Activated T-cell treated with anti-CD3 and anti-CD28 coated beads for 4 hours (primary cell): Measurements from ENCODE around the gene MPDU1.

Experiments used
- DNase-seq: peaks from one replicate; pipeline ENCODE4 v3.0.0-alpha.2; 2020

MPDU1 gene

GRCh38 chr17:7561028-7561575 lies 22.6 kb upstream of the MPDU1 start:
- peak; percentile 77 for DNase-seq

- peak; percentile 86 for DNase-seq
Measured at GRCh38 chr17:7561589-7562207, 22.0 kb upstream of the MPDU1 start, which contains the start of gene SENP3. SENP3 (plus strand) TSS chr17:7561919; CDS start chr17:7563077, 1,158 bp downstream.

GRCh38 chr17:7562208-7562605 lies 21.4 kb upstream of the MPDU1 start:
- no peak for DNase-seq

DNA sequence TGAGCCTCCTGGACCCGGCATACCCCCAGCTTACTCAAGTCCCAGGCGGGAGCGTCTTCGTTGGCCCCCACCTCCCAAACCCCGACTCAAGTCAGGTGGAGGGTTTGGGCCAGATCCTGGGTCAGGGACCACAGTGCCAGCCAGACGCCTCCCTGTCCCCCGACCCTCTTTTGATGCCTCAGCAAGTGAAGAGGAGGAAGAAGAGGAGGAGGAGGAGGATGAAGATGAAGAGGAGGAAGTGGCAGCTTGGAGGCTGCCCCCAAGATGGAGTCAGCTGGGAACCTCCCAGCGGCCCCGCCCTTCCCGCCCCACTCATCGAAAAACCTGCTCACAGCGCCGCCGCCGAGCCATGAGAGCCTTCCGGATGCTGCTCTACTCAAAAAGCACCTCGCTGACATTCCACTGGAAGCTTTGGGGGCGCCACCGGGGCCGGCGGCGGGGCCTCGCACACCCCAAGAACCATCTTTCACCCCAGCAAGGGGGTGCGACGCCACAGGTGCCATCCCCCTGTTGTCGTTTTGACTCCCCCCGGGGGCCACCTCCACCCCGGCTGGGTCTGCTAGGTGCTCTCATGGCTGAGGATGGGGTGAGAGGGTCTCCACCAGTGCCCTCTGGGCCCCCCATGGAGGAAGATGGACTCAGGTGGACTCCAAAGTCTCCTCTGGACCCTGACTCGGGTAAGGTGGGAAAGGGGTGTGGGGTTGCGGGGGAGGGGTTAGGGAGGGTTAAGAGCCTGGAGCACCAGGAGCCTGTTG lies 20.4 kb upstream of the MPDU1 start:
- DNase-seq: no peak

- no peak for DNase-seq
Measured at GRCh38 chr17:7569571-7569970, 14.1 kb upstream of the MPDU1 start.

- DNase-seq: no peak
Measured at GRCh38 chr17:7570351-7570750, 13.3 kb upstream of the MPDU1 start.

GRCh38 chr17:7572338-7572587 lies 11.4 kb upstream of the MPDU1 start:
- DNase-seq: no peak

DNA sequence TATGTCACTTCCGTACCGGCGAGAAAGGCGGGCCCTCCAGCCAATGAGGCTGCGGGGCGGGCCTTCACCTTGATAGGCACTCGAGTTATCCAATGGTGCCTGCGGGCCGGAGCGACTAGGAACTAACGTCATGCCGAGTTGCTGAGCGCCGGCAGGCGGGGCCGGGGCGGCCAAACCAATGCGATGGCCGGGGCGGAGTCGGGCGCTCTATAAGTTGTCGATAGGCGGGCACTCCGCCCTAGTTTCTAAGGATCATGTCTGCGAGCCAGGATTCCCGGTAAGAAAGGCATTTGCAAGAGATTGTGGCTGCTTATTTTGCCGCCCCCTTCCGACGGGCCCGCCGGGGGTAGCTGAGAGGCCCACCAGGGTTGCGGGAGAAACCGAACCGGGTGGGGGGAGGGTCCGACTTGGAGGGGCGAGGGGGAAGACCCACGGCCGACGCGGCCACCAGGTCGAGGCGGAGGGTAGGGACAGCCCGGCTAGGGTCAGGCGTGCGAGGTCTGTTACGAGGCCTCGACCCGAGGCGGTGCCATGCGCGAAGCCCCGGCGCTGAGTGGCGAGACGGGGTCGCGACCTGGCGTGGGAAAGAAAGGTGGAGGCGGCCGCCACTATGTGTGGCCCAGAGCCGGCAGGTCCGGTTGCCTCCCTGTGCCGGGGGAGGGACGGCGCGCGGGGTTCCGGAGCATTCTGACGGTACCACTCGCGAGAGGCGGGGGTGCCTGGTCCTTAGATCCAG lies 10.9 kb upstream of the MPDU1 start:
- DNase-seq: peak; percentile 99

GRCh38 chr17:7573324-7574080 lies 10.2 kb upstream of the MPDU1 start:
- peak; percentile 87 for DNase-seq

GRCh38 chr17:7574176-7574953 lies 9.3 kb upstream of the MPDU1 start:
- DNase-seq: no peak

- DNase-seq: no peak
Measured at GRCh38 chr17:7575481-7575883, 8.2 kb upstream of the MPDU1 start.

DNA sequence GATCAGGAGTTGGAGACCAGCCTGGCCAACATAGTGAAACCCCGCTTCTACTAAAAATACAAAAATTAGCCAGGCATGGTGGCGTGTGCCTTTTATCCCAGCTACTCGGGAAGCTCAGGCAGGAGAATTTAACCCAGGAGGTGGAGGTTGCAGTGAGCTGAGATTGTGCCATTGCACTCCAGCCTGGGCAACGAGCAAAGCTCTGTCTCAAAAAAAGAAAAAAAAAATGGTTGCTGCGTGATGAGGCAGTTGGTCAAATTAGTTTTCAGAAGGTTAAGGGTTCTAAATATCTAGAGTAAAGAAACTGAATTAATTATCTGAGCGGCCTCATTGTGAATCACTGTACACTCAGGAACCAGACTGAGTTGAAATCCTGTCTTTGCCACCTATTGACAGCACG lies 7.7 kb upstream of the MPDU1 start:
- DNase-seq: no peak

- no peak for DNase-seq
Measured at GRCh38 chr17:7576432-7576937, 7.2 kb upstream of the MPDU1 start.

GRCh38 chr17:7577327-7578199 lies 6.1 kb upstream of the MPDU1 start:
- no peak for DNase-seq

DNA sequence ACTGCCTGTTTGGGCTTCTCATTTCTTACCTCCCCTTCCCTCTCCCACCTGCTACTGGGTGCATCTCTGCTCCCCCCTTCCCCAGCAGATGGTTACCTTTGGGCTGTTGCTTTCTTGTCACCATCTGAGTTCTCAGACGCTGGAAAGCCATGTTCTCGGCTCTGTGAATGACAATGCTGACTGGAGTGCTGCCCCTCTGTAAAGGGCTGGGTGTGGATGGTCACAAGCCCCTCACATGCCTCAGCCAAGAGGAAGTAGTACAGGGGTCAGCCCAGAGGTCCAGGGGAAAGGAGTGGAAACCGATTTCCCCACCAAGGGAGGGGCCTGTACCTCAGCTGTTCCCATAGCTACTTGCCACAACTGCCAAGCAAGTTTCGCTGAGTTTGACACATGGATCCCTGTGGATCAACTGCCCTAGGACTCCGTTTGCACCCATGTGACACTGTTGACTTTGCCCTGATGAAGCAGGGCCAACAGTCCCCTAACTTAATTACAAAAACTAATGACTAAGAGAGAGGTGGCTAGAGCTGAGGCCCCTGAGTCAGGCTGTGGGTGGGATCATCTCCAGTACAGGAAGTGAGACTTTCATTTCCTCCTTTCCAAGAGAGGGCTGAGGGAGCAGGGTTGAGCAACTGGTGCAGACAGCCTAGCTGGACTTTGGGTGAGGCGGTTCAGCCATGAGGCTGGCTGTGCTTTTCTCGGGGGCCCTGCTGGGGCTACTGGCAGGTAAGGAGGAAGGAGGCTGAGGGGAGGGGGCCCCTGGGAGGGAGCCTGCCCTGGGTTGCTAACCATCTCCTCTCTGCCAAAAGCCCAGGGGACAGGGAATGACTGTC lies 4.4 kb upstream of the MPDU1 start, which contains the start of gene CD68:
CD68 (plus strand) TSS at position 638 of the 833 bp plus-strand sequence; CDS start at position 678, 40 bp downstream.
- DNase-seq: peak; percentile 60

DNA sequence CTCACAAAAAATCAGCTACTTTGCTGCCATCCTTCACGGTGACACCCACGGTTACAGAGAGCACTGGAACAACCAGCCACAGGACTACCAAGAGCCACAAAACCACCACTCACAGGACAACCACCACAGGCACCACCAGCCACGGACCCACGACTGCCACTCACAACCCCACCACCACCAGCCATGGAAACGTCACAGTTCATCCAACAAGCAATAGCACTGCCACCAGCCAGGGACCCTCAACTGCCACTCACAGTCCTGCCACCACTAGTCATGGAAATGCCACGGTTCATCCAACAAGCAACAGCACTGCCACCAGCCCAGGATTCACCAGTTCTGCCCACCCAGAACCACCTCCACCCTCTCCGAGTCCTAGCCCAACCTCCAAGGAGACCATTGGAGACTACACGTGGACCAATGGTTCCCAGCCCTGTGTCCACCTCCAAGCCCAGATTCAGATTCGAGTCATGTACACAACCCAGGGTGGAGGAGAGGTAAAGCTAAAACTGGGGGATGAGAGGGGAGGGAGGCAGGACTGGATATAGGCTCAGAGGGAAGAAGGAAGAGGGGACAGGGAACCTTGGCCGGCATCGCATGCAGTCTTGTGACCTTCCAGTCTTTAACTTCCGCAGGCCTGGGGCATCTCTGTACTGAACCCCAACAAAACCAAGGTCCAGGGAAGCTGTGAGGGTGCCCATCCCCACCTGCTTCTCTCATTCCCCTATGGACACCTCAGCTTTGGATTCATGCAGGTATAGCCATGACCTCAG lies 3.6 kb upstream of the MPDU1 start:
- DNase-seq: no peak

DNA sequence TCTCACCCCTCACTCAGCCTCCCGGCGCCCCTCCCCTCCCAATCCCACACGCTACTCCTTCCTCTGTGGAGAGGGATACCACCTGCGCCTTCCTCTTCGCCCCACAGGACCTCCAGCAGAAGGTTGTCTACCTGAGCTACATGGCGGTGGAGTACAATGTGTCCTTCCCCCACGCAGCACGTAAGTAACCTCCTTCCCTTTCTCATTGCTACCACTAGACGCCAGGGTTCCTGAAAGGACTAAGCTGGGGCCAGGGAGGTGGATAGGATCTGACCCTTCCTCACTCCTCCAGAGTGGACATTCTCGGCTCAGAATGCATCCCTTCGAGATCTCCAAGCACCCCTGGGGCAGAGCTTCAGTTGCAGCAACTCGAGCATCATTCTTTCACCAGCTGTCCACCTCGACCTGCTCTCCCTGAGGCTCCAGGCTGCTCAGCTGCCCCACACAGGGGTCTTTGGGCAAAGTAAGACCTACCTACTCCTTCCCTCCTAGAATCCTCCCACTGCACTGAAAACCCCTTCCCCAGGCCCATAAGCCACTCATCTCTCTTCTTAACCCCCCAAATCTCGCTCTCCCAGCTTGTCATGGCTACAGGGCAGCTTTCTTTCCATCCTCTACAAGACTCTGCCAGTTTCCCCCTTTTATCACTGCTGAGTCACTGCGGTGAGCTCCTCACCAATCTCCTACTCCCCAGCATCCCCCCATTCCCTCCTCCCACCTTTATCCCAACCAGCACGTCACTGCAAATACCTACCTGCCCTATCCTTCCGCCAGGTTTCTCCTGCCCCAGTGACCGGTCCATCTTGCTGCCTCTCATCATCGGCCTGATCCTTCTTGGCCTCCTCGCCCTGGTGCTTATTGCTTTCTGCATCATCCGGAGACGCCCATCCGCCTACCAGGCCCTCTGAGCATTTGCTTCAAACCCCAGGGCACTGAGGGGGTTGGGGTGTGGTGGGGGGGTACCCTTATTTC lies 2.8 kb upstream of the MPDU1 start:
- DNase-seq: no peak
